ENCODE measurements around the gene MEGF6. TPM values are rescaled to one million over a fixed set of nuclear protein-coding genes. Genes with fewer than 3 reads are reported as not detected.

The MEGF6 gene
- total and polyA plus RNA-seq, 2 of the 8 experiments (the other 6 are each of a cell fraction or from before 2014, with no cell fraction given): 4.1 to 14.8 TPM

- no peak overlapping the region for H3K27ac ChIP-seq (ENCODE audit: low read depth, low read length)
- H3K4me2 ChIP-seq (ENCODE audit: insufficient read depth in 1 of 2, low read depth in 2 of 2, low read length in 2 of 2): no peak overlapping the region
- POLR2A ChIA-PET (ENCODE audit: partially characterized antibody): interaction anchor here (1.0 kb wide), 1 partner anchor 8 kb away, joined by 3 read pairs; no protein-coding TSS in a partner anchor
- no peak overlapping the region for H4K91ac ChIP-seq (replicated peaks; ENCODE audit: insufficient read length, low read length)
- no peak overlapping the region for H3K4me3 ChIP-seq (ENCODE audit: extremely low read depth in 1 of 4, insufficient read depth in 2 of 4, low read depth in 3 of 4, low read length in 4 of 4)
- WGBS, 2 experiments (ENCODE audit: extremely low coverage in 1 of 2, insufficient coverage in 1 of 2, insufficient read length in 1 of 2, insufficient replicate concordance in 2 of 2, low coverage in 1 of 2, low lambda C conversion rate in 2 of 2, missing lambda C conversion rate in 1 of 2): 92% methylated on average over 13 of the region's 16 CpGs; no CpG with 5 or more reads in 1 of the 2 experiments
- H2BK120ac ChIP-seq (replicated peaks; ENCODE audit: low read depth, low read length): no peak overlapping the region
- no peak overlapping the region for H3K4ac ChIP-seq (replicated peaks; ENCODE audit: insufficient read length, low read depth, low read length)
- TF ChIP-seq CHD2 (IDR thresholded peaks at IDR 0.05; ENCODE audit: low read length) (no peak), ZNF274 (IDR thresholded peaks at IDR 0.05; ENCODE audit: borderline replicate concordance, extremely low read depth, low read length) (no peak), SAP30 (IDR thresholded peaks at IDR 0.05; ENCODE audit: insufficient read depth, insufficient replicate concordance, low read length) (no peak), TAF7 (optimal IDR thresholded peaks at IDR 0.05; ENCODE audit: borderline replicate concordance, low read depth, low read length) (no peak), TCF12 (IDR thresholded peaks at IDR 0.05; ENCODE audit: low read depth, low read length) (no peak), BCL11A (IDR thresholded peaks at IDR 0.05; ENCODE audit: low read depth in 2 of 2, low read length in 2 of 2) (no peak), SRF (IDR thresholded peaks at IDR 0.05; ENCODE audit: low read depth, low read length) (no peak), CTBP2 (IDR thresholded peaks at IDR 0.05; ENCODE audit: borderline replicate concordance, insufficient read depth, insufficient read length, low read length) (no peak), FOSL1 (IDR thresholded peaks at IDR 0.05; ENCODE audit: insufficient read depth, low read depth, low read length) (no peak)
- no peak overlapping the region for H3K9ac ChIP-seq (replicated peaks in 1 of 4; ENCODE audit: extremely low read depth in 1 of 4, low read depth in 3 of 4, low read length in 3 of 4)
- H2BK20ac ChIP-seq (ENCODE audit: low read length): no peak overlapping the region
- peaks cover 11 to 12% of the 10 kb centered on the region in 2 experiments; a peak in 2 of 4 replicates for H3K9me3 ChIP-seq (ENCODE audit: insufficient read depth in 2 of 2, low read depth in 1 of 2, low read length in 1 of 2)
- no peak overlapping the region for H2AK5ac ChIP-seq (ENCODE audit: low read depth, low read length)
- no peaks in the 10 kb centered on the region; a peak in 1 of 7 replicates for H3K4me1 ChIP-seq (replicated peaks in 1 of 4; ENCODE audit: control insufficient read depth in 3 of 4, insufficient read depth in 4 of 4, low read length in 3 of 4)
- no peak overlapping the region for H2BK5ac ChIP-seq (ENCODE audit: low read depth, low read length)
- H4K5ac ChIP-seq (ENCODE audit: insufficient read length, low read depth, low read length): no peak overlapping the region
- H4K20me1 ChIP-seq (replicated peaks in 1 of 2; ENCODE audit: control insufficient read depth in 1 of 2, insufficient read depth in 2 of 2, low read length in 2 of 2): peaks cover 0 to 4% of the 10 kb centered on the region in 2 experiments
- H3K23ac ChIP-seq (ENCODE audit: insufficient read length): no peak overlapping the region
- H2BK15ac ChIP-seq (ENCODE audit: low read length): no peak overlapping the region
- no peaks in the 10 kb centered on the region; a peak in 1 of 8 replicates for H3K36me3 ChIP-seq (ENCODE audit: control insufficient read depth in 2 of 4, insufficient read depth in 4 of 4, low read length in 3 of 4)
- H3K79me2 ChIP-seq (ENCODE audit: control insufficient read depth in 1 of 2, insufficient read depth in 2 of 2, low read length in 2 of 2): no peaks in the 10 kb centered on the region
- FAIRE-seq (no peak), DNase-seq (ENCODE audit: low read depth in 1 of 2, low spot score in 2 of 2) (no peak)
- no peaks in the 10 kb centered on the region; the same call in 1 of the 2 replicates for H3K79me1 ChIP-seq (ENCODE audit: low read depth, low read length)
- H3K18ac ChIP-seq (ENCODE audit: extremely low read depth, low read length): no peak overlapping the region
- no peak overlapping the region for H3K14ac ChIP-seq (ENCODE audit: insufficient read length)
- no peak overlapping the region for H3K56ac ChIP-seq (replicated peaks; ENCODE audit: insufficient read length, low read depth, low read length)
- 0 out of 2 replicates have a peak, but pooled peaks cover 3% of the 10 kb centered on the region for H3K23me2 ChIP-seq (ENCODE audit: low read depth, low read length)
- CTCF ChIA-PET (ENCODE audit: partially characterized antibody): interaction anchor here (1.0 to 3.2 kb wide), 5 partner anchors 9 to 128 kb away, joined by 3 to 14 read pairs (median 5); no protein-coding TSS in a partner anchor
- H2AFZ ChIP-seq (ENCODE audit: low read length): no peak overlapping the region
- no peak overlapping the region for H2BK12ac ChIP-seq (ENCODE audit: low read depth, low read length)
- no peaks in the 10 kb centered on the region for H3K27me3 ChIP-seq (replicated peaks in 1 of 4; ENCODE audit: control insufficient read depth in 3 of 4, extremely low read depth in 1 of 4, insufficient read depth in 3 of 4, low read length in 3 of 4)
- H4K8ac ChIP-seq (ENCODE audit: extremely low read depth, insufficient read depth, low read length): no peak overlapping the region
Observed at GRCh38 chr1:3581296-3582036, 29.8 kb downstream of the MEGF6 start.

Measured in H1 (cell line).